ENCODE data around the gene GFAP.

GFAP gene

GRCh38 chr17:44899074-44899782 is 16.1 kb downstream of the GFAP start, which contains the start of gene EFTUD2:
Gene EFTUD2 (minus strand): TSS chr17:44899445. CDS start chr17:44894521, 4,924 bp downstream.
- no peak for FAIRE-seq

GRCh38 chr17:44898768-44899073 is 16.6 kb downstream of the GFAP start:
- FAIRE-seq: no peak

GRCh38 chr17:44894642-44895041 is 20.7 kb downstream of the GFAP start:
- no peak for FAIRE-seq

- FAIRE-seq: no peak
These were observed 23.1 kb downstream of the GFAP start for GRCh38 chr17:44892250-44892649.

DNA sequence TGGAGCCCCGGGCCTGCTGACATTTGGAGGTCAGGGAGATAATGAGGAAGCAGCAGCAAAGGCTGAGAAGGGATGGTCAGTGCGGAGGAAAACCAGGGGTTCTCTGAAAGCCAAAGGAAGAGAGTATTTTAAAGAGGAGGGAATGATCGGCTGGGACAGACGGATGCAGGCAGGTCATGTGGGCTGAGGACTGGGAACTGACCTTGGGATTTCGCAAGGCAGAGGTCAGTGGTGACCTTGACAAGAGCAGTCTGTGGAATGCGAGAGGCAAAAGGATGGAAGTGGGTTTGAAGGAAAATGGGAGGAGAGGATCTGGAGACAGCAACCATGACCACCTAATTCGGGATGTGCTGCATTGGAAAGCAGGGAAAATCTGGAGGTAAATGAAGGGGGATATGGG is 26.3 kb downstream of the GFAP start:
- no peak for FAIRE-seq

DNA sequence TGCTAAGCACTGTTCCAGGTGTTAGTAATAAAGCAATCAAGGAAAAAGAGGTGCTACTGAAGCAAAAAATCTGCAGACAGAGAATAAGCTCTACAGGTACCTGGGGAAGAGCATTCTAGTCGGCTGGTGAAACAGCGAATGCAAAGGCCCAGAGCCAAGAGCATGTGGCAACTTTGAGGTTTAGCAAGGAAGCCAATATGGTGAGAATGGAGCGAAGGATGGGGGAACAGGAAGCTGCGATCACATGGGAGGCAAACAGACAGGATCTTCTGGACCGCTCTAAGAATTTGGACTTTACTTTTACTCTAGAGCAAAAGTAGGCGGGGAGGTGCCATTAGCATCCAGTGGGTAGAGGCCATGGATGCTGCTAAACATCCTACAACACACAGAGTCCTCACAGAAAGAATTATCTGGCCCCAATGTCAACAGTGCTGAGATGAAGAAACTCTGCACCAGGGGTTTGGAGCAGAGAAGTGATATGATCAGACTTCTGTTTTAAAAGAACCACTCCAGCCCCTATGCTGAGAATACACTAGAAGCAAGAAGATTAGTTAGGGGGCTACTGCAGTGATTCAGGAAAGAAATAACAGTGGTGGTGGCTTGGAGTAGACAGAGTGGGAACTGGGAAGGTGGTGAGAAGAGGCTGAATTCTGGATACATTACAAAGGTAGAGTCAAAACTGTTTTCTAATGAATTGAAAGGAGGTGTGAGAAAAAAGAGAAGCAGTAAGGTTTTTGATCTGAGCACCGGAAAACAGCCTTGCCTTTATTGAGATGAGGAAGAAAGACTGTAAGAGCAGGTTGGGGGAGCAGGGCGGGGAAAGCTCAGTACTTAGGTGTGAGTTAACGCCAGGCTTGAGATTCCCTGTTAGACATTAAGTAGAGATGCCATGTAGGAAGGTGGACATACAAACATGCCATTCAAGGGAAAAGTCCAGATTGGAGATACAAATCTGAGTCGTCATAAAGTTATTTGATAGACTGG is 27.0 kb downstream of the GFAP start:
- no peak for FAIRE-seq

DNA sequence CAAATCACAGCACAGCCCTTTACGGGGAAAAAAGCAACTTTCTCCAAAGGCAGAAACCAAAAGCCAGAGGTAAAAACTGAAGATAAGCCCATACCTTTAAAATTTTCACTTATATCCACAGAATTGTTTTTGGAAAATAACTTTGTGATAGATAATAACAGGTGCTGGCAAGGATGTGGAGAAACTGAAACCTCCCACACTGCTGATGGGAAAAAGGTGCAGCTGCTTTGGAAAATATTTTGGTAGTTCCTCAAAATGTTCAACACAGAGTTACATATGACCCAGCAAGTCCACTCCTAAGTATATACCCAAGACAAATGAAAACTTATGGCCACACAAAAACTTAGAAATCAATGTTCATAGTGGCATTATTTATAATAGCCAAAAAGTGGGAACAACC is 28.3 kb downstream of the GFAP start:
- no peak for FAIRE-seq

DNA sequence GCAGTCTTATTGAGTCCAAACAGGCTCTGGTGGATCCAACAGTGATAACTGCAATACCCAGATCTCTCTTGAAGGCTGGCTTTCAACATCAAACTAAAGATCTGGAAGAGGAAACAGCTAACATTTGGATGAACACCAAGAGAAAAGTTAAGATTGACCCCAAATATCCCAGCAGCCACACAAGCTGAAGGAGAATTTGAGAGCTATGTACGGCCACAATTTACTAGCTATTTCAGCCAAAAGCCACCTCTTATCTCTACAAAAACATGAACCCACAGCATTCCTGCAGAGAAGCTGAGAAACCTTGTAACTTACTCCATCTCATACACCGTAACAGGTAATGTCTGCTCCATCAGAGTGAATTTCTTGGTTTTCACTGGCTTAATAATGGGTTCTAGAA is 30.4 kb downstream of the GFAP start:
- no peak for FAIRE-seq

- no peak for FAIRE-seq
These were observed 34.2 kb downstream of the GFAP start for GRCh38 chr17:44881145-44881544.

GRCh38 chr17:44880062-44880461 is 35.2 kb downstream of the GFAP start:
- FAIRE-seq: no peak

- no peak for FAIRE-seq
These were observed 35.9 kb downstream of the GFAP start for GRCh38 chr17:44879376-44879775.

GRCh38 chr17:44878627-44879221 is 36.6 kb downstream of the GFAP start:
- FAIRE-seq: peak; percentile 64

DNA sequence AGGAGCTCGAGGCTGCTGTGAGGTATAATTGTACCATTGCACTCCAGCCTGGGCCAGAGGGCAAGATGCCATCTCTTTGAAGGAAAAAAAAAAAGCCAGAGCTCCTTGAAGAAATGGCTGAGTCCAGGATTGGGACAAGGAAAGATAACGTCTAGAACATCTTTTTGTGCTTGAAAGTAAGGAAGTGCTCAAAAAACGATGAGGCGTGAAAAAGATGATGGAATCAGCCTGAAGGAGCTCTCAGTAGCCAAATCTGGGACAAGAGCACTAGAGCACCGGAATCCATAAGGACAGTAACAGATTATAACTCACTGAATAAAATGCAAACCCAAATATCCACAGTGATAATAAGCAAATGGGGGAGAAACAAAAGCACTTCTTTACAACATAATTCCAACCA is 38.2 kb downstream of the GFAP start:
- FAIRE-seq: no peak

GRCh38 chr17:44875761-44876160 is 39.5 kb downstream of the GFAP start:
- FAIRE-seq: no peak

GRCh38 chr17:44872131-44872768 is 43.0 kb downstream of the GFAP start:
- no peak for FAIRE-seq

GRCh38 chr17:44871556-44871955 is 43.7 kb downstream of the GFAP start:
- FAIRE-seq: no peak

DNA sequence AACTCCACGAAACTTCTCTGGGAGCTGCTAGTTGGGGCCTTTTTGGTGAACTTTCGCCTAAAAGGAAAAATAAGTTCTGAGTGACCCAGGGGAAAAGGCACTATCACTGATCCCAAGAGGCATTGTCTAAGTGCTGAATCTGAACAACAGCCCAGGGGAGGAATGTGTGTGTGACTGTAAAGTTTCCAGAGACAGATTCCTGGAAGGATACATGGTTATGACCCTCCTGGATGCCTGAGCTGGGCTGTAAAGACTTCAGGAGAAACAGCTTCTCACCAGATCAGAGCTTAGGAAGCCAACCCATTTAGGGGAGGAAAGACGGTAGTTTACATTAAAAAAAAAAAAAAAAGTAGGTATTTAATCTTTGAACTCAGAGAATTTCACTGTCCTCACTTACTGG is 47.5 kb downstream of the GFAP start:
- no peak for FAIRE-seq

DNA sequence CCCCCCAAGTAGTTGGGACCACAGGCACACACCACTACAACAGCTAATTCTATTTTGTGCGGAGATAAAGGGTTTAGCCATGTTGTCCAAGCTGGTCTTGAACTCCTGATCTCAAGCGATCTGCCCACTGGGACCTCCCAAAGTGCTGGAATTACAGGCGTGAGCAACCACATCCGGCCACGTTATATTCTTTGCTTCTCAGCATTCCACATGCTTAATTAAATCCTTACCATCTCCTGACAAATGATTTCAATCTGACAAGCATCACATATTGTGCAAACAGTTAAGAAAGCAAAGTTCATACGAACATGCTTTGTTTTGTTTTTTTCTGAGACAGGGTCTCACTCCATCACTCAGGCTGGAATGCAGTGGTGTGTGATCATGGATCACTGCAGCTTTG is 49.4 kb downstream of the GFAP start:
- no peak for FAIRE-seq

DNA sequence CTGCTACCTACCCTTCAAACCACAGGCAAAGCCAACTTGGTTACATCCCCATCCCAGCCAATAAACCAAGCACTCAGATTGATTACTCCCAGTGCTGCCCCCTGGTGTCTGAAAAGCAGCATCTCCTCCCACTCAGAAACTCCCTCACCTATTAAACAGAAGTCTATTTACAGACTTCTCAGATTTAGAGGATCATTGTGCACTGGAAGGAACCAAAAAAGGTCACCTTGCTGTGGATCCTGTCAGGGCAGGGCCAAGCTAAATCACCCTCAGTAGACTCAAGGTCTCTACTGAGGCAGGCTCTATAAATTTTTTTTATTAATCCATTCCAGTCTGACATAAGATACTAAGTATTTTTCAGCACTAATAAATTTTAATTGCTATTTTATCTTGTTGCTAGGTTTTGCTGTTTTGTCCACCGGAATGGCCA is 50.1 kb downstream of the GFAP start:
- FAIRE-seq: no peak

GRCh38 chr17:44864831-44865230 is 50.5 kb downstream of the GFAP start:
- FAIRE-seq: no peak

DNA sequence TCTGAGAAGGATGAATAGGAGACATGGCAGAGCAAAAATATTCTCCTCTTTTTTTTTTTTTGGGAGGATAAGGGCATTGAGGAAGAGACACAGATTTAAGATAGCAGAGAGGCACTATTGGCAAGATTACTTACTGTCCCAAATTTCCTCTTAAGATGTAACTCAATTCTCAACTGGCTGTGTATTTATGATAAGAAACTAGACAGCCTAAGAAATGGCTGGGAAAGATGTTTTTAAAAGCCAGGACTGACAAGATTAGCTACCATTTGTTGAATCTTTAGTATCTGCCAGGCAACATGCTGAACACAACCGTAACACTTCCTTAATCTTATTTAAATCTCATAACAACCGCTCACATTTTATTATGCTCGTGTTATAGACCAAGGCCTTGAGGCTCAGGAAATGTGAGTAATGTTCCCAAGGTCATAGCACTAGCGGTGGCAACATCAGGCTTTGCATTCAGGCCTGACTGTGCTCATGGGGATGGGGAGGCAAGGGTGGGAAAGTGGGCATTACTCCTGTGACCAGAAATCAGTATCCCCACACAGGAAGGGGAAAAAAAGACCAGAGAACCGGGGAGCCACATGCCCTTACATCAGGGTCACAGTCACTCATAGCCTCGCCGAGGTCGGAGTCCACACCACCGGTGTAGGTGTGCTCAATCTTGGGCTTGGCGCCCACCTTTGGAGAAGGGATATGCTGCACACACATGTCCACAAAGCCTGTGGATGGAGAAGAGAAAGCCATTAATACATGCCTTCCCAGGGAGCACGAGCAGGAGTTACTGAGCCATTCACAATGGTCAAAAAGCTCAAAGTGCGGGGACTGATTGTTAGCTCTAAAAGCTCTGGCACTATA is 52.0 kb downstream of the GFAP start:
- FAIRE-seq: no peak

DNA sequence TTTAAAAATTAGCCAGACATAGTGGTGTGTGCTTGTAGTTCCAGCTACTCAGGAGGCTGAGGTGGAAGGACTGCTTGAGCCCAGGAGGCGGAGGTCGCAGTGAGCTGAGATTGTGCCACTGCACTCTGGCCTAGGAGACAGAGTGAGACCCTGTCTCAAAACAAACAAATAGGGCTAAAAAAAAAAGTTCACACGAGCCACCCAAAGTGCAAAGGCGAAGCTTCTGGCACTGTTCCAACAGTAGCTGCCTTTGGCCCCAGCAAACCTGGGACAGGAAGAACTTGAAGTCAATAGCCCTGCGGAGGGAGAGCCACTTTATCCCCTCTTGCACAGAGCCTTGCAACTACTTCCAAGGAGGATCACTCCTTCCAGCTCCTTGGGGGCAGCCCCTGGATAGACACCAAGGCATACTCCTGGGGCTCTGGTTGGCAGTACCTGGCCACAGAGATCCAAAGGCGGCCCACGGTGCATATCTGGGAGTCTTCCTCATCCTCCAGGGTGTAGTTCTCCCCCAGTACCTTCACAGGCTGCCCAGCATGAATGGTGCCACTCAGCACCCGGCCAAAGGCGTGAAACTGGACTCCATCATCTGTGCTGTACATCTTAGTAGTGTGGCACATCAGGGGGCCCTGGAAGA is 52.9 kb downstream of the GFAP start:
- FAIRE-seq: no peak

Measured in endometrium (tissue), 2 donors.